Measurements from ENCODE around the gene SH3TC1. TPM values are rescaled to one million over a fixed set of nuclear protein-coding genes. Genes with fewer than 3 reads are reported as not detected.

Gene SH3TC1
- total RNA-seq, 4 donors from 2014 or later: 9.6 to 12.9 (median 12.6) TPM

- H3K4me3 ChIP-seq: no peak overlapping the region
- WGBS, 2 donors (ENCODE audit: low coverage in 1 of 2): no CpG with 5 or more reads among the region's 31 CpGs
- ATAC-seq: peak; percentile 85
- TF ChIP-seq EP300 (IDR thresholded peaks at IDR 0.05) (no peak), POLR2AphosphoS5 (IDR thresholded peaks at IDR 0.05) (no peak), POLR2A (IDR thresholded peaks at IDR 0.05) (no peak)
- TF ChIP-seq, protein P1, sequence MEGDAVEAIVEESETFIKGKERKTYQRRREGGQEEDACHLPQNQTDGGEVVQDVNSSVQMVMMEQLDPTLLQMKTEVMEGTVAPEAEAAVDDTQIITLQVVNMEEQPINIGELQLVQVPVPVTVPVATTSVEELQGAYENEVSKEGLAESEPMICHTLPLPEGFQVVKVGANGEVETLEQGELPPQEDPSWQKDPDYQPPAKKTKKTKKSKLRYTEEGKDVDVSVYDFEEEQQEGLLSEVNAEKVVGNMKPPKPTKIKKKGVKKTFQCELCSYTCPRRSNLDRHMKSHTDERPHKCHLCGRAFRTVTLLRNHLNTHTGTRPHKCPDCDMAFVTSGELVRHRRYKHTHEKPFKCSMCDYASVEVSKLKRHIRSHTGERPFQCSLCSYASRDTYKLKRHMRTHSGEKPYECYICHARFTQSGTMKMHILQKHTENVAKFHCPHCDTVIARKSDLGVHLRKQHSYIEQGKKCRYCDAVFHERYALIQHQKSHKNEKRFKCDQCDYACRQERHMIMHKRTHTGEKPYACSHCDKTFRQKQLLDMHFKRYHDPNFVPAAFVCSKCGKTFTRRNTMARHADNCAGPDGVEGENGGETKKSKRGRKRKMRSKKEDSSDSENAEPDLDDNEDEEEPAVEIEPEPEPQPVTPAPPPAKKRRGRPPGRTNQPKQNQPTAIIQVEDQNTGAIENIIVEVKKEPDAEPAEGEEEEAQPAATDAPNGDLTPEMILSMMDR (IDR thresholded peaks at IDR 0.05): no peak
- peak overlapping the region in 3 of 4 donors; percentile 34 to 41 (median 38) for H3K27ac ChIP-seq
- H3K9me3 ChIP-seq: no peaks in the 10 kb centered on the region
- H3K27me3 ChIP-seq: no peaks in the 10 kb centered on the region
- peaks cover 0 to 8% (median 5%) of the 10 kb centered on the region in 3 donors for H3K4me1 ChIP-seq
- H3K36me3 ChIP-seq: no peaks in the 10 kb centered on the region
Measured at GRCh38 chr4:8247047-8247930, 48.2 kb downstream of the SH3TC1 start.

- H3K9me3 ChIP-seq: no peaks in the 10 kb centered on the region
- no peak overlapping the region for H3K4me3 ChIP-seq
- no peaks in the 10 kb centered on the region for H3K27me3 ChIP-seq
- peak overlapping the region in 3 of 4 donors; percentile 34 to 41 (median 38) for H3K27ac ChIP-seq
- TF ChIP-seq POLR2AphosphoS5 (IDR thresholded peaks at IDR 0.05) (no peak), EP300 (IDR thresholded peaks at IDR 0.05) (no peak), POLR2A (IDR thresholded peaks at IDR 0.05) (no peak)
- TF ChIP-seq, protein P1 (IDR thresholded peaks at IDR 0.05): no peak
- no peaks in the 10 kb centered on the region for H3K4me1 ChIP-seq
- WGBS, 2 donors (ENCODE audit: low coverage in 1 of 2): 76 to 86% methylated on average over 7 of the region's 7 CpGs
- no peaks in the 10 kb centered on the region for H3K36me3 ChIP-seq
- ATAC-seq: peak; percentile 32
Measured at GRCh38 chr4:8248091-8248490, 49.0 kb downstream of the SH3TC1 start.

DNA sequence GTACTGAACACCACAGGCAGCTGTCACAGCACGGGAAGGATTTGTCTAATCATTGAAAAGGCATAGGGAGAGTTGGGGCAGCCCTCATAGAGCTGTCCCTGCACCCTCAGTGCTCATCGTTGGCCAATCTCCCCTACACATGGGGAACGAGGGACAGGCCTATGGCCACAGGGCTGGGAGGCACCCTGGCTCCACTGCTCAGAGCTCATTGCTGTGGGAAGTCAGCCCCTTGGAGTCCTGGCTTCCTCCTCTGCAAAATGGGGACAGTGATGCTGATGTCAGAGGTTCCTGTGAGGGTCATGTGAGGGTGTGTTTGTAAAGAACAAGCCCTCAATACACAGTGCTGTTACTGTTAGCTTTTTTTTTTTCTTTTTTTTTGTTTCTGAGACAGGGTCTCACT lies 51.1 kb downstream of the SH3TC1 start:
- H3K4me1 ChIP-seq: no peaks in the 10 kb centered on the region
- H3K36me3 ChIP-seq: no peaks in the 10 kb centered on the region
- no peak overlapping the region for H3K4me3 ChIP-seq
- no CpG with 5 or more reads among the region's 3 CpGs for WGBS, 2 donors (ENCODE audit: low coverage in 1 of 2)
- no peaks in the 10 kb centered on the region for H3K9me3 ChIP-seq
- H3K27me3 ChIP-seq: no peaks in the 10 kb centered on the region
- TF ChIP-seq POLR2AphosphoS5 (IDR thresholded peaks at IDR 0.05) (no peak), EP300 (IDR thresholded peaks at IDR 0.05) (no peak), POLR2A (IDR thresholded peaks at IDR 0.05) (no peak)
- TF ChIP-seq, protein P1 (IDR thresholded peaks at IDR 0.05): no peak
- no peak for ATAC-seq
- no peak overlapping the region for H3K27ac ChIP-seq

DNA sequence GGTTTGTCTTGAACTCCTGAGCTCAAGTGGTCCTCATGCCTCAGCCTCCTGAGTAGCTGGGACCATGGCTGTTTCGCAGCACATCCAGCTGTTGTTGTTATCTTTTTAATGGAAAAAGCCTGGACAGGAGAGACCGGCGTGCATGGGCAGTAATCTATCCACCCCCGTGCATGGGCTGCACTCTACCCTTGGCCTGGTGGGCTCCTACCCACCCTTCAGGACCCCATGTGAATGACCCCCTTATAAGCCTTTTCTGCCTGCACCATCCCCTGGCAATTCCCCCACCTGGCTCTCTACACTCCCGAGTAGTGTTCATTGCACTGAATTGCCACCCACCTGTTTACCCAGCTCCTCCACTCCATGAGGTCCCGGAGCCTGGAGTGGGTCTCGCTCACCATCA lies 51.5 kb downstream of the SH3TC1 start:
- Histone ChIP-seq H3K4me3 (no peak overlapping the region), H3K9me3 (no peaks in the 10 kb centered on the region), H3K4me1 (no peaks in the 10 kb centered on the region), H3K27ac (no peak overlapping the region), H3K27me3 (no peaks in the 10 kb centered on the region), H3K36me3 (no peaks in the 10 kb centered on the region)
- TF ChIP-seq, protein P1 (IDR thresholded peaks at IDR 0.05): no peak
- TF ChIP-seq POLR2AphosphoS5 (IDR thresholded peaks at IDR 0.05) (no peak), EP300 (IDR thresholded peaks at IDR 0.05) (no peak), POLR2A (IDR thresholded peaks at IDR 0.05) (no peak)
- 83 to 97% methylated on average over 4 to 5 of the region's 7 CpGs for WGBS, 2 donors (ENCODE audit: low coverage in 1 of 2)
- ATAC-seq: no peak

Data from gastroesophageal sphincter (tissue), 4 donors.